Keratinocyte (primary cell): Measurements from ENCODE around the gene DHRSX. TPM values are rescaled to one million over a fixed set of nuclear protein-coding genes. Genes with fewer than 3 reads are reported as not detected.

Source experiments
- DNase-seq: peaks from one replicate; pipeline ENCODE4 v3.0.0-alpha.2; 2011; ENCODE audit warnings: low read depth, missing footprints, low spot score
- FAIRE-seq: peaks from 2 replicates; lab custom pipeline; 2011; peaks lifted over from hg19 to GRCh38; lab: Jason Lieb, UNC
- H2AFZ ChIP-seq: 2 replicates; pipeline ENCODE4 v1.6.0; 2012; ENCODE audit warnings: low read length, control low read depth, inconsistent platforms; ENCODE audit not compliant: control insufficient read depth
- H3K27ac ChIP-seq: 2 replicates; pipeline ENCODE4 v1.5.1; 2011; ENCODE audit warnings: low read length; ENCODE audit not compliant: control insufficient read depth, insufficient read depth
- H3K27me3 ChIP-seq: 3 replicates; pipeline ENCODE4 v1.6.0; 2011; ENCODE audit warnings: low read length; ENCODE audit not compliant: control insufficient read depth, insufficient read depth; ENCODE audit errors: extremely low read depth
- H3K36me3 ChIP-seq, 2 experiments: 2 replicates in 1 of 2; 3 replicates in 1 of 2; pipeline ENCODE4 v1.5.1; 2011; ENCODE audit warnings: low read length in 2 of 2, mild to moderate bottlenecking in 1 of 2; ENCODE audit not compliant: control insufficient read depth in 2 of 2, insufficient read depth in 2 of 2; ENCODE audit errors: extremely low read depth in 1 of 2
- H3K4me1 ChIP-seq: 3 replicates; pipeline ENCODE4 v1.5.1; 2011; ENCODE audit warnings: low read length; ENCODE audit not compliant: control insufficient read depth, insufficient read depth; ENCODE audit errors: extremely low read depth
- H3K4me2 ChIP-seq: 3 replicates; pipeline ENCODE4 v1.6.0; 2011; ENCODE audit warnings: low read depth, low read length; ENCODE audit not compliant: control insufficient read depth, insufficient read depth; ENCODE audit errors: extremely low read depth
- H3K4me3 ChIP-seq, 3 experiments: fragments of 200-600 bp in 1 of 3; sonication (generic) in 1 of 3; 2 replicates in 2 of 3; 3 replicates in 1 of 3; pipeline ENCODE4 v1.5.1; 2011 to 2016; ENCODE audit warnings: low read length in 3 of 3, mild to moderate bottlenecking in 3 of 3, control low read depth in 2 of 3, inconsistent platforms in 1 of 3, low read depth in 1 of 3, mixed read lengths in 1 of 3, mixed run types in 1 of 3, moderate library complexity in 1 of 3; ENCODE audit not compliant: control insufficient read depth in 2 of 3, insufficient read depth in 2 of 3; ENCODE audit errors: extremely low read depth in 1 of 3
- H3K79me2 ChIP-seq: 2 replicates; pipeline ENCODE4 v1.6.0; 2012; ENCODE audit warnings: low read length; ENCODE audit not compliant: control insufficient read depth, insufficient read depth
- H3K9ac ChIP-seq: 3 replicates; pipeline ENCODE4 v1.6.0; 2011; ENCODE audit warnings: low read length; ENCODE audit not compliant: control insufficient read depth, insufficient read depth; ENCODE audit errors: extremely low read depth
- H3K9me1 ChIP-seq: 3 replicates; pipeline ENCODE4 v1.6.0; 2011; ENCODE audit warnings: low read length; ENCODE audit not compliant: control insufficient read depth, insufficient read depth; ENCODE audit errors: extremely low read depth
- H3K9me3 ChIP-seq: 2 replicates; pipeline ENCODE4 v1.5.1; 2012; ENCODE audit warnings: low read depth, low read length; ENCODE audit not compliant: control insufficient read depth
- H4K20me1 ChIP-seq: 3 replicates; pipeline ENCODE4 v1.6.0; 2011; ENCODE audit warnings: low read length; ENCODE audit not compliant: control insufficient read depth, insufficient read depth; ENCODE audit errors: extremely low read depth
- EZH2 ChIP-seq: IDR thresholded peaks from one replicate; pipeline ENCODE4 v1.6.1; 2012; ENCODE audit warnings: inconsistent platforms, mild to moderate bottlenecking, low read length, moderate library complexity
- dilution Hi-C: fragments of 300-500 bp; cut with MboI; formaldehyde crosslinking; loops from one replicate; pipeline ENCODE4 v1.7.0; 2020; ENCODE audit warnings: low sequenced_read_pairs; ENCODE audit not compliant: extremely low pct_ligation_motif_present
- polyA plus RNA-seq, 5 experiments: library from polyadenylated mRNA; depleted of rRNA in 3 of 5; stranded (reverse) in 3 of 5; stranded (forward) in 1 of 5; unstranded in 1 of 5; fragments of >200 nt; gene quantifications; 1 replicate in 1 of 5; 2 replicates in 3 of 5; 3 replicates in 1 of 5; pipeline versions ENCODE4 v1.2.1 to v1.2.3, GENCODE V29; 2011 to 2012; ENCODE audit warnings: missing spikeins in 2 of 5, low read depth in 1 of 5, low replicate concordance in 1 of 5
- TF ChIP-seq, protein P1 (sequence below), 3 experiments: IDR thresholded peaks in 1 of 3; conservative IDR thresholded peaks in 1 of 3; optimal IDR thresholded peaks in 1 of 3; 2 replicates in 2 of 3; 3 replicates in 1 of 3; pipeline versions ENCODE3 to v1.5.1; 2011; ENCODE audit warnings: low read length in 3 of 3, mild to moderate bottlenecking in 3 of 3, moderate library complexity in 2 of 3, control low read depth in 1 of 3, inconsistent platforms in 1 of 3; ENCODE audit not compliant: insufficient read depth in 2 of 3; ENCODE audit errors: extremely low read depth in 1 of 3

Gene DHRSX
- polyA plus RNA-seq, 1 donor (not counting 4 experiments of a cell fraction or from before 2014, with no cell fraction given): 20.4 TPM

- Histone ChIP-seq H3K9me3 (no peaks in the 10 kb centered on the region), H4K20me1 (no peaks in the 10 kb centered on the region), H3K9ac (no peak overlapping the region), H3K79me2 (no peaks in the 10 kb centered on the region), H3K4me3 (no peak overlapping the region), H3K27ac (no peak overlapping the region), H3K36me3 (peaks cover 2 to 8% of the 10 kb centered on the region in 2 experiments), H3K4me1 (peaks cover 4% of the 10 kb centered on the region), H3K4me2 (no peak overlapping the region), H2AFZ (no peak overlapping the region), H3K27me3 (no peaks in the 10 kb centered on the region), H3K9me1 (no peaks in the 10 kb centered on the region)
- FAIRE-seq (no peak), DNase-seq (no peak)
- no peak for TF ChIP-seq EZH2
- TF ChIP-seq, protein P1, sequence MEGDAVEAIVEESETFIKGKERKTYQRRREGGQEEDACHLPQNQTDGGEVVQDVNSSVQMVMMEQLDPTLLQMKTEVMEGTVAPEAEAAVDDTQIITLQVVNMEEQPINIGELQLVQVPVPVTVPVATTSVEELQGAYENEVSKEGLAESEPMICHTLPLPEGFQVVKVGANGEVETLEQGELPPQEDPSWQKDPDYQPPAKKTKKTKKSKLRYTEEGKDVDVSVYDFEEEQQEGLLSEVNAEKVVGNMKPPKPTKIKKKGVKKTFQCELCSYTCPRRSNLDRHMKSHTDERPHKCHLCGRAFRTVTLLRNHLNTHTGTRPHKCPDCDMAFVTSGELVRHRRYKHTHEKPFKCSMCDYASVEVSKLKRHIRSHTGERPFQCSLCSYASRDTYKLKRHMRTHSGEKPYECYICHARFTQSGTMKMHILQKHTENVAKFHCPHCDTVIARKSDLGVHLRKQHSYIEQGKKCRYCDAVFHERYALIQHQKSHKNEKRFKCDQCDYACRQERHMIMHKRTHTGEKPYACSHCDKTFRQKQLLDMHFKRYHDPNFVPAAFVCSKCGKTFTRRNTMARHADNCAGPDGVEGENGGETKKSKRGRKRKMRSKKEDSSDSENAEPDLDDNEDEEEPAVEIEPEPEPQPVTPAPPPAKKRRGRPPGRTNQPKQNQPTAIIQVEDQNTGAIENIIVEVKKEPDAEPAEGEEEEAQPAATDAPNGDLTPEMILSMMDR (optimal IDR thresholded peaks at IDR 0.05 in 1 of 3, IDR thresholded peaks at IDR 0.05 in 1 of 3, conservative IDR thresholded peaks at IDR 0.05 in 1 of 3; ENCODE audit: extremely low read depth in 1 of 3, insufficient read depth in 2 of 3, low read length in 3 of 3): no peak
- dilution Hi-C loops: no loop called here
Measured at GRCh38 chrX:2264179-2265030, 236.4 kb downstream of the DHRSX start.

- H3K4me1 ChIP-seq: peaks cover 4% of the 10 kb centered on the region
- dilution Hi-C loops: no loop called here
- DNase-seq: no peak
- H3K9ac ChIP-seq: no peak overlapping the region
- FAIRE-seq: no peak
- H3K27me3 ChIP-seq: no peaks in the 10 kb centered on the region
- no peak overlapping the region for H3K27ac ChIP-seq
- H3K36me3 ChIP-seq: peaks cover 2 to 8% of the 10 kb centered on the region in 2 experiments
- H2AFZ ChIP-seq: no peak overlapping the region
- H3K9me1 ChIP-seq: no peaks in the 10 kb centered on the region
- no peaks in the 10 kb centered on the region for H4K20me1 ChIP-seq
- TF ChIP-seq EZH2: no peak
- TF ChIP-seq, protein P1 (optimal IDR thresholded peaks at IDR 0.05 in 1 of 3, IDR thresholded peaks at IDR 0.05 in 1 of 3, conservative IDR thresholded peaks at IDR 0.05 in 1 of 3; ENCODE audit: extremely low read depth in 1 of 3, insufficient read depth in 2 of 3, low read length in 3 of 3): no peak
- no peak overlapping the region for H3K4me3 ChIP-seq
- H3K4me2 ChIP-seq: no peak overlapping the region
- H3K79me2 ChIP-seq: no peaks in the 10 kb centered on the region
- H3K9me3 ChIP-seq: no peaks in the 10 kb centered on the region
Measured at GRCh38 chrX:2263203-2263602, 237.6 kb downstream of the DHRSX start.
